NCI-H2081 (cell line): ENCODE data around the gene VAC14.
"Not testable (repeated sequence)": the region's sequence is repeated elsewhere in the genome, so short reads cannot be mapped to it uniquely, and the experiment has no call there.

Source experiments
- DNase-seq, 2 experiments: peaks; one replicate each; lab custom pipeline; 2025; lab: John Stamatoyannopoulos, UW

VAC14 gene

GRCh38 chr16:70800781-70801480 is at the start of gene VAC14:
VAC14 (minus strand) TSS chr16:70801158; CDS start chr16:70800900, 258 bp downstream.
- DNase-seq: peak; percentile 90 to 92

- DNase-seq: not testable (repeated sequence)
Observed at GRCh38 chr16:70823498-70824118, 22.6 kb upstream of the VAC14 start.

GRCh38 chr16:70822734-70823133 is 21.8 kb upstream of the VAC14 start:
- not testable (repeated sequence) for DNase-seq

GRCh38 chr16:70818088-70818487 is 17.1 kb upstream of the VAC14 start:
- DNase-seq: not testable (repeated sequence)

GRCh38 chr16:70809392-70810060 is 8.6 kb upstream of the VAC14 start:
- DNase-seq: no peak

- DNase-seq: no peak
Observed at GRCh38 chr16:70808371-70808770, 7.4 kb upstream of the VAC14 start.

- DNase-seq: no peak
Observed at GRCh38 chr16:70805787-70806186, 4.8 kb upstream of the VAC14 start.

GRCh38 chr16:70805380-70805779 is 4.4 kb upstream of the VAC14 start:
- DNase-seq: no peak

- DNase-seq: no peak
Observed at GRCh38 chr16:70804734-70805169, 3.8 kb upstream of the VAC14 start.

GRCh38 chr16:70804153-70804733 is 3.3 kb upstream of the VAC14 start:
- no peak for DNase-seq

GRCh38 chr16:70803319-70803718 is 2.4 kb upstream of the VAC14 start:
- DNase-seq: no peak

- no peak for DNase-seq
Observed at GRCh38 chr16:70801611-70802010, 653 bp upstream of the VAC14 start.

- no peak for DNase-seq
Observed at GRCh38 chr16:70800311-70800710, 647 bp downstream of the VAC14 start.

GRCh38 chr16:70796301-70796700 is 4.7 kb downstream of the VAC14 start:
- no peak for DNase-seq

GRCh38 chr16:70795296-70795912 is 5.6 kb downstream of the VAC14 start:
- DNase-seq: no peak

- DNase-seq: no peak
Observed at GRCh38 chr16:70793851-70794502, 7.0 kb downstream of the VAC14 start.

- DNase-seq: no peak
Observed at GRCh38 chr16:70790815-70791214, 10.1 kb downstream of the VAC14 start.

GRCh38 chr16:70789595-70790447 is 11.1 kb downstream of the VAC14 start:
- DNase-seq: no peak

GRCh38 chr16:70788668-70789594 is 12.0 kb downstream of the VAC14 start:
- no peak for DNase-seq
